ENCODE measurements around the gene GTF3A. TPM values are rescaled to one million over a fixed set of nuclear protein-coding genes. Genes with fewer than 3 reads are reported as not detected.

The GTF3A gene
- total and polyA plus RNA-seq, 2 donors, result 247 to 293 TPM

- Histone ChIP-seq H3K27ac (ENCODE audit: low read depth in 1 of 2, low read length in 1 of 2) (no peak overlapping the region), H3K4me3 (ENCODE audit: low read length in 2 of 2) (no peak overlapping the region), H3K27me3 (ENCODE audit: control insufficient read depth in 2 of 2, insufficient read depth in 1 of 2, low read length in 1 of 2) (no peaks in the 10 kb centered on the region), H3K36me3 (ENCODE audit: control insufficient read depth in 2 of 2, insufficient read depth in 2 of 2, low read length in 1 of 2) (no peaks in the 10 kb centered on the region), H3K4me1 (ENCODE audit: control insufficient read depth in 2 of 2, insufficient read depth in 2 of 2, low read length in 2 of 2) (peaks cover 17 to 28% of the 10 kb centered on the region in 2 donors), H3K9me3 (ENCODE audit: control insufficient read depth in 2 of 2, insufficient read depth in 1 of 2, low read length in 1 of 2) (peaks cover 0 to 9% of the 10 kb centered on the region in 2 donors)
- 91% methylated on average over 5 of the region's 5 CpGs for WGBS
- DNase-seq (ENCODE audit: low read depth in 6 of 9, low spot score in 9 of 9), result no peak
These were observed 45.8 kb downstream of the GTF3A start for GRCh38 chr13:27470075-27470820.

GRCh38 chr13:27472441-27472840 is 48.0 kb downstream of the GTF3A start:
- peaks cover 15 to 38% of the 10 kb centered on the region in 2 donors for H3K4me1 ChIP-seq (ENCODE audit: control insufficient read depth in 2 of 2, insufficient read depth in 2 of 2, low read length in 2 of 2)
- 96% methylated on average over 2 of the region's 2 CpGs for WGBS
- peaks cover 0 to 9% of the 10 kb centered on the region in 2 donors for H3K9me3 ChIP-seq (ENCODE audit: control insufficient read depth in 2 of 2, insufficient read depth in 1 of 2, low read length in 1 of 2)

GRCh38 chr13:27472941-27473340 is 48.5 kb downstream of the GTF3A start:
- no peaks in the 10 kb centered on the region for H3K36me3 ChIP-seq (ENCODE audit: control insufficient read depth in 2 of 2, insufficient read depth in 2 of 2, low read length in 1 of 2)
- H3K4me1 ChIP-seq (ENCODE audit: control insufficient read depth in 2 of 2, insufficient read depth in 2 of 2, low read length in 2 of 2), result peaks cover 15 to 41% of the 10 kb centered on the region in 2 donors
- 8% methylated on average over 3 of the region's 3 CpGs for WGBS
- no peaks in the 10 kb centered on the region for H3K27me3 ChIP-seq (ENCODE audit: control insufficient read depth in 2 of 2, insufficient read depth in 1 of 2, low read length in 1 of 2)
- DNase-seq (ENCODE audit: low read depth in 6 of 9, low spot score in 9 of 9), result peak in 5 of 9 donors; percentile 44 to 80 (median 62)
- H3K27ac ChIP-seq (ENCODE audit: low read depth in 1 of 2, low read length in 1 of 2), result peak overlapping the region in 1 of 2 donors; percentile 75
- H3K4me3 ChIP-seq (ENCODE audit: low read length in 2 of 2), result no peak overlapping the region
- peaks cover 0 to 9% of the 10 kb centered on the region in 2 donors for H3K9me3 ChIP-seq (ENCODE audit: control insufficient read depth in 2 of 2, insufficient read depth in 1 of 2, low read length in 1 of 2)

More at GRCh38 chr13:27472441-27472840, 48.0 kb downstream of the GTF3A start:
- peak overlapping the region in 1 of 2 donors; percentile 75 for H3K27ac ChIP-seq (ENCODE audit: low read depth in 1 of 2, low read length in 1 of 2)
- no peak overlapping the region for H3K4me3 ChIP-seq (ENCODE audit: low read length in 2 of 2)
- H3K27me3 ChIP-seq (ENCODE audit: control insufficient read depth in 2 of 2, insufficient read depth in 1 of 2, low read length in 1 of 2), result no peaks in the 10 kb centered on the region
- no peak for DNase-seq (ENCODE audit: low read depth in 6 of 9, low spot score in 9 of 9)
- no peaks in the 10 kb centered on the region for H3K36me3 ChIP-seq (ENCODE audit: control insufficient read depth in 2 of 2, insufficient read depth in 2 of 2, low read length in 1 of 2)

- Histone ChIP-seq H3K4me3 (ENCODE audit: low read length in 2 of 2) (no peak overlapping the region), H3K36me3 (ENCODE audit: control insufficient read depth in 2 of 2, insufficient read depth in 2 of 2, low read length in 1 of 2) (no peaks in the 10 kb centered on the region), H3K4me1 (ENCODE audit: control insufficient read depth in 2 of 2, insufficient read depth in 2 of 2, low read length in 2 of 2) (peaks cover 15 to 45% of the 10 kb centered on the region in 2 donors), H3K27me3 (ENCODE audit: control insufficient read depth in 2 of 2, insufficient read depth in 1 of 2, low read length in 1 of 2) (no peaks in the 10 kb centered on the region), H3K27ac (ENCODE audit: low read depth in 1 of 2, low read length in 1 of 2) (no peak overlapping the region), H3K9me3 (ENCODE audit: control insufficient read depth in 2 of 2, insufficient read depth in 1 of 2, low read length in 1 of 2) (no peaks in the 10 kb centered on the region)
- DNase-seq (ENCODE audit: low read depth in 6 of 9, low spot score in 9 of 9), result no peak
- 97% methylated on average over 13 of the region's 13 CpGs for WGBS
These were observed 50.4 kb downstream of the GTF3A start for GRCh38 chr13:27474751-27475268.

- peaks cover 15 to 41% of the 10 kb centered on the region in 2 donors for H3K4me1 ChIP-seq (ENCODE audit: control insufficient read depth in 2 of 2, insufficient read depth in 2 of 2, low read length in 2 of 2)
- H3K9me3 ChIP-seq (ENCODE audit: control insufficient read depth in 2 of 2, insufficient read depth in 1 of 2, low read length in 1 of 2), result peaks cover 0 to 6% of the 10 kb centered on the region in 2 donors
- H3K27me3 ChIP-seq (ENCODE audit: control insufficient read depth in 2 of 2, insufficient read depth in 1 of 2, low read length in 1 of 2), result no peaks in the 10 kb centered on the region
- H3K36me3 ChIP-seq (ENCODE audit: control insufficient read depth in 2 of 2, insufficient read depth in 2 of 2, low read length in 1 of 2), result no peaks in the 10 kb centered on the region
- peak in 2 of 9 donors; percentile 27 to 57 for DNase-seq (ENCODE audit: low read depth in 6 of 9, low spot score in 9 of 9)
- WGBS, result 63% methylated on average over 10 of the region's 10 CpGs
- H3K4me3 ChIP-seq (ENCODE audit: low read length in 2 of 2), result no peak overlapping the region
- H3K27ac ChIP-seq (ENCODE audit: low read depth in 1 of 2, low read length in 1 of 2), result no peak overlapping the region
These were observed 52.7 kb downstream of the GTF3A start for GRCh38 chr13:27476943-27477703.

- WGBS, result 71% methylated on average over 11 of the region's 11 CpGs
- Histone ChIP-seq H3K9me3 (ENCODE audit: control insufficient read depth in 2 of 2, insufficient read depth in 1 of 2, low read length in 1 of 2) (peaks cover 0 to 6% of the 10 kb centered on the region in 2 donors), H3K27me3 (ENCODE audit: control insufficient read depth in 2 of 2, insufficient read depth in 1 of 2, low read length in 1 of 2) (no peaks in the 10 kb centered on the region), H3K4me3 (ENCODE audit: low read length in 2 of 2) (no peak overlapping the region), H3K27ac (ENCODE audit: low read depth in 1 of 2, low read length in 1 of 2) (no peak overlapping the region), H3K4me1 (ENCODE audit: control insufficient read depth in 2 of 2, insufficient read depth in 2 of 2, low read length in 2 of 2) (peaks cover 0 to 14% of the 10 kb centered on the region in 2 donors), H3K36me3 (ENCODE audit: control insufficient read depth in 2 of 2, insufficient read depth in 2 of 2, low read length in 1 of 2) (no peaks in the 10 kb centered on the region)
- peak in 1 of 9 donors; percentile 20 for DNase-seq (ENCODE audit: low read depth in 6 of 9, low spot score in 9 of 9)
These were observed 57.3 kb downstream of the GTF3A start for GRCh38 chr13:27481766-27482165.

GRCh38 chr13:27482983-27483382 is 58.6 kb downstream of the GTF3A start:
- H3K4me3 ChIP-seq (ENCODE audit: low read length in 2 of 2), result no peak overlapping the region

GRCh38 chr13:27483421-27483820 is 59.0 kb downstream of the GTF3A start:
- H3K9me3 ChIP-seq (ENCODE audit: control insufficient read depth in 2 of 2, insufficient read depth in 1 of 2, low read length in 1 of 2), result peaks cover 0 to 6% of the 10 kb centered on the region in 2 donors
- no peak overlapping the region for H3K4me3 ChIP-seq (ENCODE audit: low read length in 2 of 2)
- no peaks in the 10 kb centered on the region for H3K4me1 ChIP-seq (ENCODE audit: control insufficient read depth in 2 of 2, insufficient read depth in 2 of 2, low read length in 2 of 2)
- no peaks in the 10 kb centered on the region for H3K27me3 ChIP-seq (ENCODE audit: control insufficient read depth in 2 of 2, insufficient read depth in 1 of 2, low read length in 1 of 2)
- H3K27ac ChIP-seq (ENCODE audit: low read depth in 1 of 2, low read length in 1 of 2), result no peak overlapping the region
- WGBS, result 98% methylated on average over 11 of the region's 11 CpGs
- H3K36me3 ChIP-seq (ENCODE audit: control insufficient read depth in 2 of 2, insufficient read depth in 2 of 2, low read length in 1 of 2), result no peaks in the 10 kb centered on the region
- no peak for DNase-seq (ENCODE audit: low read depth in 6 of 9, low spot score in 9 of 9)

More at GRCh38 chr13:27482983-27483382, 58.6 kb downstream of the GTF3A start:
- 94% methylated on average over 7 of the region's 7 CpGs for WGBS
- Histone ChIP-seq H3K9me3 (ENCODE audit: control insufficient read depth in 2 of 2, insufficient read depth in 1 of 2, low read length in 1 of 2) (peaks cover 0 to 6% of the 10 kb centered on the region in 2 donors), H3K27ac (ENCODE audit: low read depth in 1 of 2, low read length in 1 of 2) (no peak overlapping the region), H3K4me1 (ENCODE audit: control insufficient read depth in 2 of 2, insufficient read depth in 2 of 2, low read length in 2 of 2) (peaks cover 0 to 3% of the 10 kb centered on the region in 2 donors), H3K36me3 (ENCODE audit: control insufficient read depth in 2 of 2, insufficient read depth in 2 of 2, low read length in 1 of 2) (no peaks in the 10 kb centered on the region), H3K27me3 (ENCODE audit: control insufficient read depth in 2 of 2, insufficient read depth in 1 of 2, low read length in 1 of 2) (no peaks in the 10 kb centered on the region)
- DNase-seq (ENCODE audit: low read depth in 6 of 9, low spot score in 9 of 9), result peak in 1 of 9 donors; percentile 39

Data from thymus (tissue), 11 donors.